ENCODE measurements around the gene SERPINA4.

SERPINA4 gene

GRCh38 chr14:94542811-94543440 lies 18.3 kb upstream of the SERPINA4 start:
- DNase-seq: no peak

- no peak for DNase-seq
These were observed 17.7 kb upstream of the SERPINA4 start for GRCh38 chr14:94543449-94544124.

- no peak for DNase-seq
These were observed 16.5 kb upstream of the SERPINA4 start for GRCh38 chr14:94544726-94545125.

- no peak for DNase-seq
These were observed 16.0 kb upstream of the SERPINA4 start for GRCh38 chr14:94545131-94545841.

- DNase-seq: no peak
These were observed 14.0 kb upstream of the SERPINA4 start for GRCh38 chr14:94547151-94547680.

- no peak for DNase-seq
These were observed 13.5 kb upstream of the SERPINA4 start for GRCh38 chr14:94547726-94548125.

- no peak for DNase-seq
These were observed 12.9 kb upstream of the SERPINA4 start for GRCh38 chr14:94548131-94548998.

- peak; percentile 13 for DNase-seq
These were observed 11.9 kb upstream of the SERPINA4 start for GRCh38 chr14:94548999-94549985.

- DNase-seq: no peak
These were observed 11.2 kb upstream of the SERPINA4 start for GRCh38 chr14:94550041-94550440.

- no peak for DNase-seq
These were observed 5.3 kb upstream of the SERPINA4 start for GRCh38 chr14:94555991-94556390.

GRCh38 chr14:94557327-94557726 lies 3.9 kb upstream of the SERPINA4 start:
- no peak for DNase-seq

GRCh38 chr14:94558842-94559241 lies 2.4 kb upstream of the SERPINA4 start:
- DNase-seq: no peak

- no peak for DNase-seq
These were observed 1.5 kb upstream of the SERPINA4 start for GRCh38 chr14:94559638-94560290.

- no peak for DNase-seq
These were observed 964 bp upstream of the SERPINA4 start for GRCh38 chr14:94560291-94560665.

- DNase-seq: no peak
These were observed 391 bp downstream of the SERPINA4 start for GRCh38 chr14:94561656-94562010.

GRCh38 chr14:94562022-94562421 lies 780 bp downstream of the SERPINA4 start:
- no peak for DNase-seq

- DNase-seq: no peak
These were observed 2.0 kb downstream of the SERPINA4 start for GRCh38 chr14:94562941-94563883.

- no peak for DNase-seq
These were observed 3.1 kb downstream of the SERPINA4 start for GRCh38 chr14:94564381-94564780.

- DNase-seq: no peak
These were observed 6.9 kb downstream of the SERPINA4 start for GRCh38 chr14:94568186-94568585.

Measured in NCI-H2171 (cell line).